Activated B cell treated with CpG ODN at 0.5 μM for 24 hours (primary cell): ENCODE data around the gene NSD1. TPM values are rescaled to one million over a fixed set of nuclear protein-coding genes. Genes with fewer than 3 reads are reported as not detected.

ENCODE experiments used
- ATAC-seq: fragments of 200-7000 bp; cut with Tn5 transposase; one replicate; pipeline ENCODE4 v1.10.0; 2021; ENCODE audit warnings: low read depth, mild to moderate bottlenecking, moderate library complexity
- CTCF ChIA-PET: fragments of 350-600 bp; sonication (Branson Sonifier 250); formaldehyde crosslinking; loops from one replicate; lab custom pipeline; 2021; ENCODE audit warnings: antibody characterized with exemption; lab: Charles Lee
- POLR2A ChIA-PET: fragments of 350-600 bp; sonication (Branson Sonifier 250); formaldehyde crosslinking; loops from one replicate; lab custom pipeline; 2021; ENCODE audit warnings: antibody characterized with exemption; lab: Charles Lee
- DNase-seq: peaks from one replicate; pipeline ENCODE4 v3.0.0; 2022
- H3K27ac Mint-ChIP-seq: one replicate; pipeline ENCODE4 v1.8.0; 2020; ENCODE audit warnings: mixed read lengths
- H3K27me3 Mint-ChIP-seq: one replicate; pipeline ENCODE4 v1.8.0; 2021; ENCODE audit warnings: mixed read lengths
- H3K36me3 Mint-ChIP-seq: one replicate; pipeline ENCODE4 v1.8.0; 2021; ENCODE audit warnings: low read depth, mixed read lengths
- H3K4me1 Mint-ChIP-seq: one replicate; pipeline ENCODE4 v1.8.0; 2021; ENCODE audit warnings: mixed read lengths
- H3K4me3 Mint-ChIP-seq: one replicate; pipeline ENCODE4 v1.8.0; 2020; ENCODE audit warnings: mild to moderate bottlenecking, mixed read lengths
- H3K9me3 Mint-ChIP-seq: one replicate; pipeline ENCODE4 v1.8.0; 2020; ENCODE audit warnings: mixed read lengths
- intact Hi-C: fragments of 100-400 bp; cut with micrococcal nuclease; formaldehyde crosslinking; loops from one replicate; pipeline ENCODE4 v1.15.1; 2024
- total RNA-seq: library from RNA; stranded (reverse); gene quantifications from 2 replicates; pipeline ENCODE4 v1.2.3, GENCODE V29; 2022
- TF ChIP-seq, protein P1 (sequence below): fragments of 200-600 bp; IDR thresholded peaks from one replicate; pipeline ENCODE4 v1.8.0; 2022; ENCODE audit warnings: antibody characterized with exemption, mild to moderate bottlenecking

The NSD1 gene
- total RNA-seq, 1 donor from 2014 or later, result 108 TPM

DNA sequence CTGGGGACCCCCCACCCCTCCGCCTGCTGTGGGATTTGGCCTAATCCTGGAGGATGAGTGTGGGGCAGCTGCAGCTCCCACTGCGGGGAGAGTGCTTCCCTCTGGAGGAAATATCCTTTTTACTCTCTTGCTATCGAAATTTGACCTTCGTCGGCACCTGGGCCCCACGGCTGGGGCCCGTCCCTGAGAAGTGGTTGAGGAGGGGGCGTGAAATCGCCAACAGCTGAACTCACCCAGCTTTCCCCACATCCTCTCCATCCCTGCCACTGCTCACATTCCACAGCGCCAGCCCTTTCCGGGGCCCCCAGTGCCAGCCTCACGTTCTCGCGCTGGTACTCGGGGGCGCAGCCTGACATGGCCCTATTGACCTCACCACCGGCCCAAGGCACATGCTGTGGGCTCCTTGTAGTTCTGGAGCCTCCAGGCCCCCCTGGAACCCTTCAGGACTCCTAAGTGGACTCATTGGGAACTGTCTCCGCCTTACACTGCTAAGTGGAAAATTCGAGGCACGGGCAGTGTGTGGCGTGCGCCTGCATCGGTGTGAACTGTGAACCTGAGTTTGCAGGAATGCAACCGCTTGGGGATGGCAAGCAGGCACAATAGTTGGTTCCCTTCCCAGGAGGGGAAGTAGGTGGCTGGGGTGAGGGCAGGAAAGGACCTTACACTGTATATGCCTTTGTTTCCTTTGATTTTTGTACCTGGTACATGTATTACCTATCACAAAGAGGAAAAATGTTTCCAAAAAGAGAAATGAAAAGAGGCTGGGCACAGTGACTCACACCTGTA lies 27.7 kb upstream of the NSD1 start:
- intact Hi-C loops, result no loop called here
- POLR2A ChIA-PET, result no interaction called here
- H3K27ac Mint-ChIP-seq, result no peak overlapping the region
- TF ChIP-seq, protein P1, sequence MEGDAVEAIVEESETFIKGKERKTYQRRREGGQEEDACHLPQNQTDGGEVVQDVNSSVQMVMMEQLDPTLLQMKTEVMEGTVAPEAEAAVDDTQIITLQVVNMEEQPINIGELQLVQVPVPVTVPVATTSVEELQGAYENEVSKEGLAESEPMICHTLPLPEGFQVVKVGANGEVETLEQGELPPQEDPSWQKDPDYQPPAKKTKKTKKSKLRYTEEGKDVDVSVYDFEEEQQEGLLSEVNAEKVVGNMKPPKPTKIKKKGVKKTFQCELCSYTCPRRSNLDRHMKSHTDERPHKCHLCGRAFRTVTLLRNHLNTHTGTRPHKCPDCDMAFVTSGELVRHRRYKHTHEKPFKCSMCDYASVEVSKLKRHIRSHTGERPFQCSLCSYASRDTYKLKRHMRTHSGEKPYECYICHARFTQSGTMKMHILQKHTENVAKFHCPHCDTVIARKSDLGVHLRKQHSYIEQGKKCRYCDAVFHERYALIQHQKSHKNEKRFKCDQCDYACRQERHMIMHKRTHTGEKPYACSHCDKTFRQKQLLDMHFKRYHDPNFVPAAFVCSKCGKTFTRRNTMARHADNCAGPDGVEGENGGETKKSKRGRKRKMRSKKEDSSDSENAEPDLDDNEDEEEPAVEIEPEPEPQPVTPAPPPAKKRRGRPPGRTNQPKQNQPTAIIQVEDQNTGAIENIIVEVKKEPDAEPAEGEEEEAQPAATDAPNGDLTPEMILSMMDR, result no peak
- no peak overlapping the region for H3K4me3 Mint-ChIP-seq
- DNase-seq (no peak), ATAC-seq (no peak)
- CTCF ChIA-PET, result no interaction called here
- no peaks in the 10 kb centered on the region for H3K4me1 Mint-ChIP-seq
- no peaks in the 10 kb centered on the region for H3K36me3 Mint-ChIP-seq
- peaks cover 6% of the 10 kb centered on the region for H3K27me3 Mint-ChIP-seq
- H3K9me3 Mint-ChIP-seq, result no peaks in the 10 kb centered on the region

DNA sequence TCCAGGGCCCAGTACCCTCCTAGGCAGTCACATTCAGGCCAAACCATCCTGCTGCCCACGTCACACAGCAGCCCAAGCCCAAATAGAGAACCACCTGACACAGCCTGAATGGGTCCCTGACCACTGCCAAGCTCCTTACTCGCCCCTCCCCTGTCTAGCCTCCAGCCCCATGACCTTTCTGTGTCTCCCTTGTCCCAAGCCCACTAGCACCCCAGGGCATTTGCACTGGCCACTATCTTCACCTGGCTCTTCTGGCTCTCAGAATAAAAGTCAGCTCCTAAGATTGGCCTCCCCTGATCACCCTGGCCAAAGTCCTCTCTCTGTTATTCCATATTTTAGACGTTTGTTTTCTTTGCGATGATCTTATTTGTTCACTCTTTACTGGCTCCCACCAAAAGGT lies 26.4 kb upstream of the NSD1 start:
- Mint-ChIP-seq H3K27ac (no peak overlapping the region), H3K36me3 (no peaks in the 10 kb centered on the region), H3K9me3 (no peaks in the 10 kb centered on the region), H3K27me3 (peaks cover 6% of the 10 kb centered on the region), H3K4me3 (no peak overlapping the region), H3K4me1 (peaks cover 6% of the 10 kb centered on the region)
- intact Hi-C loops, result no loop called here
- no peak for ATAC-seq
- CTCF ChIA-PET, result no interaction called here
- DNase-seq, result no peak
- POLR2A ChIA-PET, result interaction anchor here (0.7 kb wide), 1 partner anchor 1617 kb away, joined by 4 read pairs; no protein-coding TSS in a partner anchor
- TF ChIP-seq, protein P1, result no peak

DNA sequence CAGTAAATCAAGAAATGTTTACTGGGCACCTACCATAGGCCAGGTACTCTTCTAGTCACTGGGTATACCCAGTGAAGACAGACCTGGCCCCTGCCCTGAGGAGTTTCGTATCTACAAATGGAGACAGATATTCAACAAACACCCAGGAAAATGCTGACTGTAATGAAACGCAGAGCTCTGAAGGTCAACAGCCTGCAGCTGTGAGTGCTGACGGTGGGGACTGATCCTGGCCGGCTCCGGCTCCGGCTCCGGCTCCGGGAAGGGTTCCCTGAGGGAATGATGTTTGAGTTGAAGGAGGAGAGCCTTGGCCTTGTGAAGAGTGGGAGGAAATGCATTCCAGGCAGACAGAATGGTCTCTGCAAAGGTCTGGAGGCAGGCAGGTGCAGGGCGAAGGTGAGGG lies 23.8 kb upstream of the NSD1 start:
- intact Hi-C loops, result loop anchor here (5.0 to 10.0 kb wide), 6 partner anchors 67 to 395 kb away; partner anchors contain the start of gene DOK3
- DNase-seq, result no peak
- ChIA-PET POLR2A (no interaction called here), CTCF (interaction anchor here (0.7 to 6.7 kb wide), 3 partner anchors 38 to 450 kb away, joined by 3 to 74 read pairs (median 66); no protein-coding TSS in a partner anchor)
- Mint-ChIP-seq H3K27me3 (no peaks in the 10 kb centered on the region), H3K4me3 (no peak overlapping the region), H3K36me3 (no peaks in the 10 kb centered on the region), H3K27ac (no peak overlapping the region), H3K9me3 (no peaks in the 10 kb centered on the region), H3K4me1 (peaks cover 7% of the 10 kb centered on the region)
- TF ChIP-seq, protein P1, result no peak
- no peak for ATAC-seq

DNA sequence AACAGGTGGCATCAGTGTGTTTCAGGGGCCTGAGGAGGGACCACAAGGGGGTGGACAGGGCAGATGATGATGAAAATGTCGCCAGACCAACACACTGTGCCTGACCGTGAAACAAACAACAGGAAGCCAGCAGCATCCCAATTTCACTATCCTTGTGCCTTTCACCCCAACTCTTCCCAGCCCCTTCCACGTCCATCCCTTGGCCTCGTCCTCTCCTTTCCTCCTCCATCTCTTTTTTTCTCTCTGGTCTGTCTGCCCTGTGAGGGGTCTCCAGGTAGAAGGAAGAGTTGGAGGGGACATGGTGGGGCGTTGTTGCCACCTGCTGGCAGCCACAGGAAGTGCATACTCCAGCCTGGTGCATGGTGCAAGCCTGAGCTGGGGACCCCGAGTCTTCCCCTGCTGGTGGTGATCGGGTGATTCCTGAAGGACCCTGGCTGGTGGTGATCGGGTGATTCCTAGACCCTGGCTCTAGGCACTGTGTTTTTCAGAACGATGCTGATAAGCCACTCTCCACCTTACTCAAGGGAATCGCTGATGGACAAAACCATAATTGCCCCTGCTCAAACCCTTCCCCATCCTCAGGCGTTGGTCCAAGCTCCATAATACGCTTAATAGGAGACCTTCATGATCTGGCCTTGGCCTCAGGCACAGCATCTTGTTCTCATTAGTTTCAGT lies 21.7 kb upstream of the NSD1 start:
- POLR2A ChIA-PET, result interaction anchor here (0.5 kb wide), 1 partner anchor 40 kb away, joined by 3 read pairs; no protein-coding TSS in a partner anchor
- ATAC-seq, result peak; percentile 71

More for the DNA sequence above, 21.7 kb upstream of the NSD1 start:
- TF ChIP-seq, protein P1, result peak; percentile 43
- Mint-ChIP-seq H3K9me3 (no peaks in the 10 kb centered on the region), H3K27ac (no peak overlapping the region), H3K36me3 (no peaks in the 10 kb centered on the region), H3K4me1 (peaks cover 16% of the 10 kb centered on the region), H3K4me3 (no peak overlapping the region), H3K27me3 (no peaks in the 10 kb centered on the region)
- CTCF ChIA-PET, result interaction anchor here (0.6 to 6.7 kb wide), 15 partner anchors 12 to 1382 kb away, joined by 3 to 74 read pairs (median 3); partner anchors contain the start of genes FGFR4 and LMAN2
- intact Hi-C loops, result loop anchor here (1.0 to 10.0 kb wide), 10 partner anchors 25 to 538 kb away; partner anchors contain the start of gene DOK3
- peak; percentile 61 for DNase-seq
